ENCODE results near the gene PRDM12. TPM values are rescaled to one million over a fixed set of nuclear protein-coding genes. Genes with fewer than 3 reads are reported as not detected.

Gene PRDM12
- polyA plus RNA-seq, 1 of the 3 experiments (the other 2 are of a cell fraction), result 0.08 TPM

DNA sequence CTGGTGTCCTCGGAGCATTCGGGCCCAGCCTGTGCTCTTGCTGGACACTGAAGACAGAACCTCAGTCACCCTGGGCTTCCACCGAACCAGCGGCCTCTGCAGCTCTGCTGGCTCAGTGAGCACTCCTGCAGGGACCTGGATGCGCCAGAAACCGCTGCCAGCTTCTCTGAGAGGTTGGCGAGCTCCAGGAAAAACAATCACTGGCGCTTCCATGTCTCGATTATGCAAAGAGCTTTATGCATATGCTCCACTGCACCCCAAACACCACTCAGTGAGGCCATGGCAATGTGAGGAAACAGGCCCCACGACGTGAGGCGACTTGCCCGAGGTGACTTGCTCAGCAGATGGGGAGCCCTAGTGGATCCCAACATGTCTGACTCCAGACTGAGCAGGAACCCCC, 11.0 kb downstream of the PRDM12 start:
- Histone ChIP-seq H3K27ac (ENCODE audit: low read depth in 2 of 2, low read length in 1 of 2) (no peak overlapping the region), H3K27me3 (ENCODE audit: insufficient read depth) (no peaks in the 10 kb centered on the region), H3K9me2 (no peaks in the 10 kb centered on the region), H3K9ac (no peak overlapping the region), H3K9me3 (no peaks in the 10 kb centered on the region), H4K20me1 (ENCODE audit: insufficient read depth) (no peaks in the 10 kb centered on the region), H3F3A (replicated peaks; ENCODE audit: insufficient read depth) (no peaks in the 10 kb centered on the region), H3K4me1 (ENCODE audit: control insufficient read depth in 1 of 2, insufficient read depth in 2 of 2, low read depth in 1 of 2, low read length in 1 of 2) (peaks cover 0 to 2% of the 10 kb centered on the region in 2 experiments; a peak in 1 of 4 replicates), H3K79me2 (ENCODE audit: insufficient read depth) (no peaks in the 10 kb centered on the region), H3K4me3 (ENCODE audit: low read depth in 2 of 2, low read length in 1 of 2) (no peak overlapping the region), H3K4me2 (no peak overlapping the region), H3K36me3 (replicated peaks in 1 of 2; ENCODE audit: control insufficient read depth in 1 of 2, insufficient read depth in 2 of 2, low read length in 1 of 2) (no peaks in the 10 kb centered on the region), H2AFZ (ENCODE audit: low read depth) (no peak overlapping the region)
- ChIA-PET CTCF (interaction anchor here (1.0 kb wide), 1 partner anchor 13 kb away, joined by 3 read pairs; no protein-coding TSS in a partner anchor), POLR2A (no interaction called here)
- no peak for TF ChIP-seq TEAD4 (IDR thresholded peaks at IDR 0.05; ENCODE audit: borderline replicate concordance, insufficient read depth)
- TF ChIP-seq FOXM1 (IDR thresholded peaks at IDR 0.05; ENCODE audit: low read depth), result no peak
- TF ChIP-seq RXRA (IDR thresholded peaks at IDR 0.05; ENCODE audit: borderline replicate concordance, low read depth), result no peak
- TF ChIP-seq PBX3 (IDR thresholded peaks at IDR 0.05), result no peak
- TF ChIP-seq NRF1 (IDR thresholded peaks at IDR 0.05; ENCODE audit: low read depth, low read length), result no peak
- TF ChIP-seq REST (IDR thresholded peaks at IDR 0.05; ENCODE audit: low read depth, low read length), result no peak
- TF ChIP-seq RFX5 (IDR thresholded peaks at IDR 0.05; ENCODE audit: low read length), result no peak
- WGBS (ENCODE audit: low lambda C conversion rate), result 81% methylated on average over 7 of the region's 13 CpGs
- no peak for DNase-seq

DNA sequence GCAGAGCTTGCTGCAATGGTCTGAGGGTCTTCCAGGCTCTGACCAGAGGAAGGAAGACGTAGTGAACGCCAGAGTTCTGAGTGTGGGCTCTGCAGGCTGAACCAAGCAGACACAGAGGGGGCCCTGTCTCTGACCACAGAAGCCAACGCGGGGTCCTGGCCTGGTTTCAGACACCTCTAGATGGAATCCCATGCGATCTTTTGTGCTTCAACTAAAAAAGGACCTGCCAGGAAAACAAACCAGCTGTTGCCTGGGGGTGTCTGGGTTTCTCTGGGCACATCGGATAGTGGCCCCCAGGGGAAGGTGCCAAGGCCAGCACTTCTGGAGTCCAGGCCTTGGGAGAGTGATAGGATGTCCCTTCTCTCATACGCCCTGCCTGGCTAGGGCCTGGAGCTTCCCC, 12.9 kb downstream of the PRDM12 start:
- Histone ChIP-seq H3K4me3 (ENCODE audit: low read depth in 2 of 2, low read length in 1 of 2) (no peak overlapping the region), H3K4me2 (no peak overlapping the region), H3F3A (replicated peaks; ENCODE audit: insufficient read depth) (no peaks in the 10 kb centered on the region), H4K20me1 (ENCODE audit: insufficient read depth) (no peaks in the 10 kb centered on the region), H3K27me3 (ENCODE audit: insufficient read depth) (no peaks in the 10 kb centered on the region), H3K9ac (no peak overlapping the region), H3K79me2 (ENCODE audit: insufficient read depth) (no peaks in the 10 kb centered on the region), H3K36me3 (replicated peaks in 1 of 2; ENCODE audit: control insufficient read depth in 1 of 2, insufficient read depth in 2 of 2, low read length in 1 of 2) (no peaks in the 10 kb centered on the region), H3K9me2 (no peaks in the 10 kb centered on the region), H3K9me3 (no peaks in the 10 kb centered on the region), H2AFZ (ENCODE audit: low read depth) (no peak overlapping the region), H3K27ac (ENCODE audit: low read depth in 2 of 2, low read length in 1 of 2) (no peak overlapping the region), H3K4me1 (ENCODE audit: control insufficient read depth in 1 of 2, insufficient read depth in 2 of 2, low read depth in 1 of 2, low read length in 1 of 2) (peaks cover 0 to 12% of the 10 kb centered on the region in 2 experiments; a peak in 1 of 4 replicates)
- 66% methylated on average over 6 of the region's 7 CpGs for WGBS (ENCODE audit: low lambda C conversion rate)
- CTCF ChIA-PET, result interaction anchor here (0.9 to 15.3 kb wide), 3 partner anchors 208 to 251 kb away, joined by 3 to 520 read pairs (median 4); no protein-coding TSS in a partner anchor
- DNase-seq, result no peak
- POLR2A ChIA-PET, result no interaction called here
- TF ChIP-seq RCOR1 (IDR thresholded peaks at IDR 0.05; ENCODE audit: low read length) (no peak), FOXJ3 (CRISPR knock-in tag; IDR thresholded peaks at IDR 0.05) (no peak), PBX3 (IDR thresholded peaks at IDR 0.05) (no peak), REST (IDR thresholded peaks at IDR 0.05; ENCODE audit: low read depth, low read length) (no peak), TAF1 (IDR thresholded peaks at IDR 0.05; ENCODE audit: borderline replicate concordance, low read depth, low read length) (no peak), MEF2A (IDR thresholded peaks at IDR 0.05; ENCODE audit: borderline replicate concordance, low read depth) (no peak)
- TF ChIP-seq, protein P1, sequence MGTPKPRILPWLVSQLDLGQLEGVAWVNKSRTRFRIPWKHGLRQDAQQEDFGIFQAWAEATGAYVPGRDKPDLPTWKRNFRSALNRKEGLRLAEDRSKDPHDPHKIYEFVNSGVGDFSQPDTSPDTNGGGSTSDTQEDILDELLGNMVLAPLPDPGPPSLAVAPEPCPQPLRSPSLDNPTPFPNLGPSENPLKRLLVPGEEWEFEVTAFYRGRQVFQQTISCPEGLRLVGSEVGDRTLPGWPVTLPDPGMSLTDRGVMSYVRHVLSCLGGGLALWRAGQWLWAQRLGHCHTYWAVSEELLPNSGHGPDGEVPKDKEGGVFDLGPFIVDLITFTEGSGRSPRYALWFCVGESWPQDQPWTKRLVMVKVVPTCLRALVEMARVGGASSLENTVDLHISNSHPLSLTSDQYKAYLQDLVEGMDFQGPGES (IDR thresholded peaks at IDR 0.05; ENCODE audit: low read depth, low read length), result no peak
- TF ChIP-seq, protein P2, sequence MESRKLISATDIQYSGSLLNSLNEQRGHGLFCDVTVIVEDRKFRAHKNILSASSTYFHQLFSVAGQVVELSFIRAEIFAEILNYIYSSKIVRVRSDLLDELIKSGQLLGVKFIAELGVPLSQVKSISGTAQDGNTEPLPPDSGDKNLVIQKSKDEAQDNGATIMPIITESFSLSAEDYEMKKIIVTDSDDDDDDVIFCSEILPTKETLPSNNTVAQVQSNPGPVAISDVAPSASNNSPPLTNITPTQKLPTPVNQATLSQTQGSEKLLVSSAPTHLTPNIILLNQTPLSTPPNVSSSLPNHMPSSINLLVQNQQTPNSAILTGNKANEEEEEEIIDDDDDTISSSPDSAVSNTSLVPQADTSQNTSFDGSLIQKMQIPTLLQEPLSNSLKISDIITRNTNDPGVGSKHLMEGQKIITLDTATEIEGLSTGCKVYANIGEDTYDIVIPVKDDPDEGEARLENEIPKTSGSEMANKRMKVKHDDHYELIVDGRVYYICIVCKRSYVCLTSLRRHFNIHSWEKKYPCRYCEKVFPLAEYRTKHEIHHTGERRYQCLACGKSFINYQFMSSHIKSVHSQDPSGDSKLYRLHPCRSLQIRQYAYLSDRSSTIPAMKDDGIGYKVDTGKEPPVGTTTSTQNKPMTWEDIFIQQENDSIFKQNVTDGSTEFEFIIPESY (IDR thresholded peaks at IDR 0.05; ENCODE audit: borderline replicate concordance, low read depth), result no peak

Data from SK-N-SH (cell line).